ENCODE data around the gene RXFP4.
"Not testable (repeated sequence)": the region's sequence is repeated elsewhere in the genome, so short reads cannot be mapped to it uniquely, and the experiment has no call there.

RXFP4 gene

GRCh38 chr1:155981266-155982088 lies 40.0 kb downstream of the RXFP4 start:
- H3K27ac ChIP-seq, result no peak overlapping the region
- TF ChIP-seq CTCF (conservative IDR thresholded peaks at IDR 0.05) (no peak), ZFX (IDR thresholded peaks at IDR 0.05) (no peak)

- no peak overlapping the region for H3K27ac ChIP-seq
- TF ChIP-seq CTCF (conservative IDR thresholded peaks at IDR 0.05) (no peak), ZFX (IDR thresholded peaks at IDR 0.05) (no peak)
These were observed 40.7 kb downstream of the RXFP4 start for GRCh38 chr1:155982106-155982505.

DNA sequence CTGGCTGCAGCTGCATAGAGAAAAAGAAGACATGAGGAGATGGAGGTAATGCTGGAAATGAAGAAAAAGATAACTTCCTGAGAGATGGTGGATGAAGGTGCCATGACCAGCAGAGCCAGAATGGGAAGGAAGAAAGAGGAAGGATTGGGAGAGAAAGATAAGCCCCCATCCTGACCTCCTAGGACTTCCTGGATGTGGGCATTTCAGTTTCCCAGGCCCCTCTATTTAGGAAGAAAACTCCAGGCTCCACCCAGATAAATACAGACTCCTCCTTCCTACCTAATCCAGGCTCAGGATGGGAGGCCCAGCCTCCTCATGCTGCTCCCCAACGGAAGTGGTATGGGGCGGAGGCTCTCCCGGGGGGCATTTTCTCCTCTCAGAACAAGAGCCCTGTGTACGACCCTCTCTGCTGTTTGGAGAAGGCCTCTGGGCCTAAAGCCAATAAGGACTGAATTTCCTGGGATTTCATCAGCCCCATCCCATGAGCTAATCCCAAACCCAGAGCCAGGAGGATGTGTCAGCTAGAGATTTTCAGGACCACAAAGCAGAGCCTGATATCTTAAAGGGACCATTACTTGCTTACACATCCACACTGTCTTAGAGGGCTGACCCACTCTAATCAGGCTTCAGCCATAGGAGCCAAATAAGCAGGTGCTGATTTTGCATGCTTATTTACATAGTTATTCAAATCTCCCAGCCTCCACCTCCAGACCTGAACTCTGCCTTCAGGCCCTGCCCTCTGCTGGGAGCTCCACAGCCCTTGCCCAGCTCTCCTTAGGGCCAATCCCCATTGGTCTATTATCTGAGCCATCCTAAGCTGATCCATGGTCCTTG lies 42.0 kb downstream of the RXFP4 start:
- TF ChIP-seq CTCF (conservative IDR thresholded peaks at IDR 0.05) (no peak), ZFX (IDR thresholded peaks at IDR 0.05) (no peak)
- no peak overlapping the region; the same call in 1 of the 2 replicates for H3K27ac ChIP-seq

- H3K27ac ChIP-seq, result no peak overlapping the region
- TF ChIP-seq CTCF (conservative IDR thresholded peaks at IDR 0.05) (no peak), ZFX (IDR thresholded peaks at IDR 0.05) (no peak)
These were observed 42.9 kb downstream of the RXFP4 start for GRCh38 chr1:155984341-155984740.

GRCh38 chr1:155984903-155985645 lies 43.6 kb downstream of the RXFP4 start:
- H3K27ac ChIP-seq, result not testable (repeated sequence)

- no peak overlapping the region for H3K27ac ChIP-seq
- TF ChIP-seq CTCF (conservative IDR thresholded peaks at IDR 0.05) (peak; percentile 98), ZFX (IDR thresholded peaks at IDR 0.05) (no peak)
These were observed 48.0 kb downstream of the RXFP4 start for GRCh38 chr1:155989242-155990004.
